ENCODE data around the gene ARRB1. TPM values are rescaled to one million over a fixed set of nuclear protein-coding genes. Genes with fewer than 3 reads are reported as not detected.

ARRB1 gene
- total and polyA plus RNA-seq, 3 experiments from 2014 or later = 5.5 to 10.6 (median 9.9) TPM

- ChIA-PET POLR2A (interaction anchor here (0.7 kb wide), 1 partner anchor 65 kb away, joined by 7 read pairs; no protein-coding TSS in a partner anchor), CTCF (interaction anchor here (0.6 to 16.2 kb wide), 10 partner anchors 13 to 251 kb away, joined by 3 to 325 read pairs (median 4); partner anchors contain the start of gene TPBGL)
- DNase-seq = peak in 1 of 5 donors; percentile 44
- Mint-ChIP-seq H3K4me3 (peak overlapping the region in 4 of 7 donors; percentile 5 to 29 (median 18)), H3K27ac (peak overlapping the region; percentile 68 to 98 (median 90)), H3K27me3 (no peaks in the 10 kb centered on the region), H3K36me3 (peaks cover 15 to 26% (median 16%) of the 10 kb centered on the region in 3 donors), H3K9me3 (no peaks in the 10 kb centered on the region), H3K4me1 (peaks cover 46 to 62% (median 56%) of the 10 kb centered on the region in 3 donors)
- H3K27me3 ChIP-seq (ENCODE audit: insufficient read depth, low read length, poor library complexity, severe bottlenecking) = no peaks in the 10 kb centered on the region
- no peak overlapping the region for H3K27ac ChIP-seq (ENCODE audit: low read depth, low read length)
- H3K36me3 ChIP-seq (ENCODE audit: insufficient read depth, low read length) = peaks cover 8% of the 10 kb centered on the region
- H3K9me3 ChIP-seq (ENCODE audit: low read length) = no peaks in the 10 kb centered on the region
- H3K4me1 ChIP-seq (ENCODE audit: insufficient read depth, low read length) = peaks cover 74% of the 10 kb centered on the region
- H3K4me3 ChIP-seq (ENCODE audit: low read length) = no peak overlapping the region
Observed at GRCh38 chr11:75273411-75274391, 77.8 kb downstream of the ARRB1 start.

- Mint-ChIP-seq H3K36me3 (peaks cover 13 to 26% (median 15%) of the 10 kb centered on the region in 3 donors), H3K9me3 (no peaks in the 10 kb centered on the region), H3K27ac (peak overlapping the region; percentile 23 to 98 (median 82)), H3K4me1 (peaks cover 46 to 60% (median 53%) of the 10 kb centered on the region in 3 donors), H3K27me3 (no peaks in the 10 kb centered on the region), H3K4me3 (peak overlapping the region in 4 of 7 donors; percentile 35 to 59 (median 54))
- Histone ChIP-seq H3K9me3 (ENCODE audit: low read length) (no peaks in the 10 kb centered on the region), H3K27ac (ENCODE audit: low read depth, low read length) (no peak overlapping the region), H3K4me3 (ENCODE audit: low read length) (no peak overlapping the region), H3K27me3 (ENCODE audit: insufficient read depth, low read length, poor library complexity, severe bottlenecking) (no peaks in the 10 kb centered on the region), H3K36me3 (ENCODE audit: insufficient read depth, low read length) (peaks cover 7% of the 10 kb centered on the region), H3K4me1 (ENCODE audit: insufficient read depth, low read length) (peaks cover 67% of the 10 kb centered on the region)
- peak in 1 of 5 donors; percentile 26 for DNase-seq
- POLR2A ChIA-PET = no interaction called here
- CTCF ChIA-PET = interaction anchor here (0.6 to 16.2 kb wide), 10 partner anchors 8 to 343 kb away, joined by 3 to 325 read pairs (median 14); partner anchors contain the start of gene TPBGL
Observed at GRCh38 chr11:75272821-75273301, 78.6 kb downstream of the ARRB1 start.

GRCh38 chr11:75272391-75272790 lies 79.1 kb downstream of the ARRB1 start:
- no peaks in the 10 kb centered on the region for H3K27me3 Mint-ChIP-seq
- no peak overlapping the region for H3K27ac ChIP-seq (ENCODE audit: low read depth, low read length)
- peaks cover 8 to 22% (median 10%) of the 10 kb centered on the region in 3 donors for H3K36me3 Mint-ChIP-seq
- peak in 1 of 5 donors; percentile 30 for DNase-seq
- no peak overlapping the region for H3K4me3 ChIP-seq (ENCODE audit: low read length)
- CTCF ChIA-PET = interaction anchor here (1.3 to 16.2 kb wide), 8 partner anchors 9 to 343 kb away, joined by 3 to 325 read pairs (median 31); partner anchors contain the start of gene TPBGL
- peaks cover 43 to 56% (median 49%) of the 10 kb centered on the region in 3 donors for H3K4me1 Mint-ChIP-seq
- peaks cover 3% of the 10 kb centered on the region for H3K36me3 ChIP-seq (ENCODE audit: insufficient read depth, low read length)
- no peaks in the 10 kb centered on the region for H3K9me3 ChIP-seq (ENCODE audit: low read length)
- no peaks in the 10 kb centered on the region for H3K9me3 Mint-ChIP-seq
- H3K4me3 Mint-ChIP-seq = peak overlapping the region in 4 of 7 donors; percentile 35 to 59 (median 54)
- H3K27me3 ChIP-seq (ENCODE audit: insufficient read depth, low read length, poor library complexity, severe bottlenecking) = no peaks in the 10 kb centered on the region
- H3K4me1 ChIP-seq (ENCODE audit: insufficient read depth, low read length) = peaks cover 62% of the 10 kb centered on the region
- POLR2A ChIA-PET = no interaction called here
- peak overlapping the region in 7 of 8 donors; percentile 23 to 95 (median 76) for H3K27ac Mint-ChIP-seq

- Mint-ChIP-seq H3K27ac (peak overlapping the region in 7 of 8 donors; percentile 59 to 87 (median 76)), H3K4me3 (no peak overlapping the region), H3K27me3 (no peaks in the 10 kb centered on the region), H3K4me1 (peaks cover 39 to 49% (median 42%) of the 10 kb centered on the region in 3 donors), H3K9me3 (no peaks in the 10 kb centered on the region), H3K36me3 (peaks cover 5 to 22% (median 8%) of the 10 kb centered on the region in 3 donors)
- Histone ChIP-seq H3K27me3 (ENCODE audit: insufficient read depth, low read length, poor library complexity, severe bottlenecking) (no peaks in the 10 kb centered on the region), H3K9me3 (ENCODE audit: low read length) (no peaks in the 10 kb centered on the region), H3K27ac (ENCODE audit: low read depth, low read length) (no peak overlapping the region), H3K36me3 (ENCODE audit: insufficient read depth, low read length) (peaks cover 3% of the 10 kb centered on the region), H3K4me3 (ENCODE audit: low read length) (no peak overlapping the region), H3K4me1 (ENCODE audit: insufficient read depth, low read length) (peaks cover 56% of the 10 kb centered on the region)
- CTCF ChIA-PET = interaction anchor here (0.7 to 16.2 kb wide), 14 partner anchors 10 to 569 kb away, joined by 3 to 325 read pairs (median 8); partner anchors contain the start of gene TPBGL
- DNase-seq = peak in 1 of 5 donors; percentile 4
- POLR2A ChIA-PET = no interaction called here
Observed at GRCh38 chr11:75271730-75272129, 79.7 kb downstream of the ARRB1 start.

- ChIA-PET POLR2A (no interaction called here), CTCF (interaction anchor here (0.7 to 16.2 kb wide), 16 partner anchors 9 to 568 kb away, joined by 3 to 325 read pairs (median 4); partner anchors contain the start of gene TPBGL)
- Histone ChIP-seq H3K4me1 (ENCODE audit: insufficient read depth, low read length) (peaks cover 48% of the 10 kb centered on the region), H3K9me3 (ENCODE audit: low read length) (no peaks in the 10 kb centered on the region), H3K27ac (ENCODE audit: low read depth, low read length) (no peak overlapping the region), H3K27me3 (ENCODE audit: insufficient read depth, low read length, poor library complexity, severe bottlenecking) (no peaks in the 10 kb centered on the region), H3K4me3 (ENCODE audit: low read length) (no peak overlapping the region), H3K36me3 (ENCODE audit: insufficient read depth, low read length) (peaks cover 3% of the 10 kb centered on the region)
- no peaks in the 10 kb centered on the region for H3K9me3 Mint-ChIP-seq
- H3K27me3 Mint-ChIP-seq = no peaks in the 10 kb centered on the region
- H3K4me3 Mint-ChIP-seq = no peak overlapping the region
- peak overlapping the region; percentile 33 to 85 (median 70) for H3K27ac Mint-ChIP-seq
- peaks cover 5 to 28% (median 8%) of the 10 kb centered on the region in 3 donors for H3K36me3 Mint-ChIP-seq
- peak in 2 of 5 donors; percentile 26 to 48 for DNase-seq
- H3K4me1 Mint-ChIP-seq = peaks cover 31 to 41% (median 34%) of the 10 kb centered on the region in 3 donors
Observed at GRCh38 chr11:75270896-75271418, 80.5 kb downstream of the ARRB1 start.

- H3K4me1 ChIP-seq (ENCODE audit: insufficient read depth, low read length) = peaks cover 41% of the 10 kb centered on the region
- H3K9me3 ChIP-seq (ENCODE audit: low read length) = no peaks in the 10 kb centered on the region
- ChIA-PET CTCF (interaction anchor here (1.1 to 16.2 kb wide), 9 partner anchors 11 to 268 kb away, joined by 3 to 325 read pairs (median 24); partner anchors contain the start of gene TPBGL), POLR2A (interaction anchor here (0.6 kb wide), 1 partner anchor 15 kb away, joined by 3 read pairs; no protein-coding TSS in a partner anchor)
- Mint-ChIP-seq H3K4me3 (no peak overlapping the region), H3K27ac (no peak overlapping the region), H3K9me3 (no peaks in the 10 kb centered on the region), H3K27me3 (no peaks in the 10 kb centered on the region), H3K36me3 (peaks cover 0 to 27% (median 6%) of the 10 kb centered on the region in 3 donors), H3K4me1 (peaks cover 23 to 32% (median 26%) of the 10 kb centered on the region in 3 donors)
- peaks cover 3% of the 10 kb centered on the region for H3K36me3 ChIP-seq (ENCODE audit: insufficient read depth, low read length)
- no peaks in the 10 kb centered on the region for H3K27me3 ChIP-seq (ENCODE audit: insufficient read depth, low read length, poor library complexity, severe bottlenecking)
- no peak overlapping the region for H3K27ac ChIP-seq (ENCODE audit: low read depth, low read length)
- H3K4me3 ChIP-seq (ENCODE audit: low read length) = no peak overlapping the region
- no peak for DNase-seq
Observed at GRCh38 chr11:75269896-75270295, 81.6 kb downstream of the ARRB1 start.

GRCh38 chr11:75269367-75269660 lies 82.1 kb downstream of the ARRB1 start:
- no peaks in the 10 kb centered on the region for H3K27me3 ChIP-seq (ENCODE audit: insufficient read depth, low read length, poor library complexity, severe bottlenecking)
- DNase-seq = no peak
- H3K4me1 ChIP-seq (ENCODE audit: insufficient read depth, low read length) = peaks cover 38% of the 10 kb centered on the region
- Mint-ChIP-seq H3K27me3 (no peaks in the 10 kb centered on the region), H3K36me3 (peaks cover 0 to 27% (median 6%) of the 10 kb centered on the region in 3 donors), H3K9me3 (no peaks in the 10 kb centered on the region), H3K4me3 (no peak overlapping the region), H3K4me1 (peaks cover 28 to 38% (median 31%) of the 10 kb centered on the region in 3 donors), H3K27ac (peak overlapping the region in 1 of 8 donors; percentile 78)
- H3K36me3 ChIP-seq (ENCODE audit: insufficient read depth, low read length) = peaks cover 3% of the 10 kb centered on the region
- H3K27ac ChIP-seq (ENCODE audit: low read depth, low read length) = no peak overlapping the region
- H3K9me3 ChIP-seq (ENCODE audit: low read length) = no peaks in the 10 kb centered on the region
- H3K4me3 ChIP-seq (ENCODE audit: low read length) = no peak overlapping the region
- POLR2A ChIA-PET = no interaction called here
- CTCF ChIA-PET = interaction anchor here (1.0 to 16.2 kb wide), 6 partner anchors 11 to 127 kb away, joined by 3 to 325 read pairs (median 30); partner anchors contain the start of gene TPBGL
